Measurements from ENCODE around the gene GUCY2C.

The GUCY2C gene

GRCh38 chr12:14655284-14655683 is 41.1 kb downstream of the GUCY2C start:
- H3K27me3 ChIP-seq (ENCODE audit: insufficient read depth, low read length, poor library complexity): peaks cover 24% of the 10 kb centered on the region
- DNase-seq: no peak
- no peaks in the 10 kb centered on the region for H3K79me2 ChIP-seq (ENCODE audit: insufficient read depth, low read length)
- no peak overlapping the region for H2AFZ ChIP-seq (ENCODE audit: low read depth, low read length)
- H3K4me2 ChIP-seq (ENCODE audit: insufficient read depth, low read length): no peak overlapping the region
- no peak for TF ChIP-seq EZH2 (IDR thresholded peaks at IDR 0.05; ENCODE audit: borderline replicate concordance, low read depth, low read length, severe bottlenecking)
- TF ChIP-seq, protein P1, sequence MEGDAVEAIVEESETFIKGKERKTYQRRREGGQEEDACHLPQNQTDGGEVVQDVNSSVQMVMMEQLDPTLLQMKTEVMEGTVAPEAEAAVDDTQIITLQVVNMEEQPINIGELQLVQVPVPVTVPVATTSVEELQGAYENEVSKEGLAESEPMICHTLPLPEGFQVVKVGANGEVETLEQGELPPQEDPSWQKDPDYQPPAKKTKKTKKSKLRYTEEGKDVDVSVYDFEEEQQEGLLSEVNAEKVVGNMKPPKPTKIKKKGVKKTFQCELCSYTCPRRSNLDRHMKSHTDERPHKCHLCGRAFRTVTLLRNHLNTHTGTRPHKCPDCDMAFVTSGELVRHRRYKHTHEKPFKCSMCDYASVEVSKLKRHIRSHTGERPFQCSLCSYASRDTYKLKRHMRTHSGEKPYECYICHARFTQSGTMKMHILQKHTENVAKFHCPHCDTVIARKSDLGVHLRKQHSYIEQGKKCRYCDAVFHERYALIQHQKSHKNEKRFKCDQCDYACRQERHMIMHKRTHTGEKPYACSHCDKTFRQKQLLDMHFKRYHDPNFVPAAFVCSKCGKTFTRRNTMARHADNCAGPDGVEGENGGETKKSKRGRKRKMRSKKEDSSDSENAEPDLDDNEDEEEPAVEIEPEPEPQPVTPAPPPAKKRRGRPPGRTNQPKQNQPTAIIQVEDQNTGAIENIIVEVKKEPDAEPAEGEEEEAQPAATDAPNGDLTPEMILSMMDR (IDR thresholded peaks at IDR 0.05; ENCODE audit: borderline replicate concordance, extremely low read depth, low read length, poor library complexity, severe bottlenecking): no peak
- H3K9me3 ChIP-seq (ENCODE audit: insufficient read depth, low read length, severe bottlenecking): no peaks in the 10 kb centered on the region
- H3K9ac ChIP-seq (ENCODE audit: low read depth, low read length): no peak overlapping the region
- ATAC-seq (ENCODE audit: insufficient read depth, low read depth): no peak
- no peak overlapping the region for H3K4me3 ChIP-seq (ENCODE audit: low read depth in 1 of 2, low read length in 2 of 2)
- no peaks in the 10 kb centered on the region for H3K4me1 ChIP-seq (ENCODE audit: insufficient read depth, low read length)
- no peaks in the 10 kb centered on the region for H4K20me1 ChIP-seq (ENCODE audit: insufficient read depth, low read length)
- no peak overlapping the region for H3K27ac ChIP-seq (ENCODE audit: low read length)
- H3K36me3 ChIP-seq (ENCODE audit: insufficient read depth, low read length): no peaks in the 10 kb centered on the region

- Histone ChIP-seq H2AFZ (ENCODE audit: low read depth, low read length) (no peak overlapping the region), H3K27ac (ENCODE audit: low read length) (no peak overlapping the region), H4K20me1 (ENCODE audit: insufficient read depth, low read length) (no peaks in the 10 kb centered on the region), H3K27me3 (ENCODE audit: insufficient read depth, low read length, poor library complexity) (peaks cover 23% of the 10 kb centered on the region), H3K79me2 (ENCODE audit: insufficient read depth, low read length) (no peaks in the 10 kb centered on the region), H3K36me3 (ENCODE audit: insufficient read depth, low read length) (no peaks in the 10 kb centered on the region), H3K9ac (ENCODE audit: low read depth, low read length) (no peak overlapping the region), H3K4me3 (ENCODE audit: low read depth in 1 of 2, low read length in 2 of 2) (no peak overlapping the region), H3K9me3 (ENCODE audit: insufficient read depth, low read length, severe bottlenecking) (no peaks in the 10 kb centered on the region), H3K4me2 (ENCODE audit: insufficient read depth, low read length) (no peak overlapping the region), H3K4me1 (ENCODE audit: insufficient read depth, low read length) (no peaks in the 10 kb centered on the region)
- ATAC-seq (ENCODE audit: insufficient read depth, low read depth): no peak
- no peak for TF ChIP-seq EZH2 (IDR thresholded peaks at IDR 0.05; ENCODE audit: borderline replicate concordance, low read depth, low read length, severe bottlenecking)
- TF ChIP-seq, protein P1 (IDR thresholded peaks at IDR 0.05; ENCODE audit: borderline replicate concordance, extremely low read depth, low read length, poor library complexity, severe bottlenecking): no peak
- no peak for DNase-seq
Observed at GRCh38 chr12:14654842-14655241, 41.6 kb downstream of the GUCY2C start.

DNA sequence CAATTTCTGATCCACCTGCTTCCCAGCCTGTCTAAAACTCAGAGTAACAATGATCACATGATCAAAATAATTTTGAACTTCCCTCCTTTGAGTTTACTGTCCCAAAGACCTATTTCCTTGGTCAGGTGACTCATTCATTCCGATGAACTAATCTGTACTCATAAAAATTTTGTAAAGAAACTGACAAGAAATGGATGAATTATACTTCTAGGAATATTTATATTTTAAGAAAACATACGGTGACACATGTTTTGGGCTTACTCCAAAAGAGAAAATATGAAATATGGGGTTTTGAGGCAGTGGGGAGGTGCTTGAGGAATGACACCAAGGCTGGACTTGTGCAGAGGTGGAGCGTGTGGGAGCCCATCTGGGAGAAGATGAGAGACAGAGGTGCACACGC is 42.0 kb downstream of the GUCY2C start:
- Histone ChIP-seq H3K79me2 (ENCODE audit: insufficient read depth, low read length) (no peaks in the 10 kb centered on the region), H3K4me3 (ENCODE audit: low read depth in 1 of 2, low read length in 2 of 2) (no peak overlapping the region)
- ATAC-seq (ENCODE audit: insufficient read depth, low read depth): no peak

More for the DNA sequence above, 42.0 kb downstream of the GUCY2C start:
- Histone ChIP-seq H3K4me2 (ENCODE audit: insufficient read depth, low read length) (no peak overlapping the region), H3K9me3 (ENCODE audit: insufficient read depth, low read length, severe bottlenecking) (no peaks in the 10 kb centered on the region), H2AFZ (ENCODE audit: low read depth, low read length) (no peak overlapping the region), H4K20me1 (ENCODE audit: insufficient read depth, low read length) (no peaks in the 10 kb centered on the region), H3K9ac (ENCODE audit: low read depth, low read length) (no peak overlapping the region), H3K27me3 (ENCODE audit: insufficient read depth, low read length, poor library complexity) (peaks cover 19% of the 10 kb centered on the region), H3K27ac (ENCODE audit: low read length) (no peak overlapping the region), H3K4me1 (ENCODE audit: insufficient read depth, low read length) (no peaks in the 10 kb centered on the region), H3K36me3 (ENCODE audit: insufficient read depth, low read length) (no peaks in the 10 kb centered on the region)
- TF ChIP-seq, protein P1 (IDR thresholded peaks at IDR 0.05; ENCODE audit: borderline replicate concordance, extremely low read depth, low read length, poor library complexity, severe bottlenecking): no peak
- TF ChIP-seq EZH2 (IDR thresholded peaks at IDR 0.05; ENCODE audit: borderline replicate concordance, low read depth, low read length, severe bottlenecking): no peak
- DNase-seq: no peak
